ENCODE data around the gene NFATC4.

DNA sequence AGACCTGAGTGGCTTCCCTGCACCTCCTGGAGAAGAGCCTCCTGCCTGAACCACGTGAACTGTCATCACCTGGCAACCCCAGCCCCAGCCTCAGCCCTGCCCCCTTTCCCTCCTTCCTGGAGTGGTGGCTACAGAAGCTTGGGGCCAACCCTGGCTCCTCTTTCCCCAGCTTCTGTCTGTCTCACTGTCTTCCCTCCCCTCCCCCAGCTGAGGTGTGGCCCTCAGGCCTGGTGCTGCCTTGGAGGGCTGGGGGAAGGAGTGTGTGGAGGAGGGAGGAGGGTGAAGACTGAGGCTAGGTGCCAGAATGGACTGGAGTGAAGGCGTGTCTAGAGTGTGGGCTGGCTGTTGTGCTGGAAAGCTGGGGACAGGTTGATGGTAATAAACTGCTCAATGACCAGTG is 9.7 kb downstream of the NFATC4 start:
- TF ChIP-seq STAT1 (conservative IDR thresholded peaks at IDR 0.05), result no peak
- TF ChIP-seq TARDBP (IDR thresholded peaks at IDR 0.05; ENCODE audit: borderline replicate concordance), result no peak
- TF ChIP-seq SUZ12 (IDR thresholded peaks at IDR 0.05; ENCODE audit: unreplicated experiment), result no peak
- TF ChIP-seq YY1 (IDR thresholded peaks at IDR 0.05; ENCODE audit: low read depth, low read length), result no peak
